ENCODE measurements around the gene SLC9A7.

The SLC9A7 gene

GRCh38 chrX:46611658-46612362 is 147.1 kb downstream of the SLC9A7 start:
- in situ Hi-C loops (cut with HindIII; ENCODE audit: low sequenced_read_pairs): no loop called here

GRCh38 chrX:46610070-46610658 is 148.8 kb downstream of the SLC9A7 start:
- in situ Hi-C loops (cut with HindIII; ENCODE audit: low sequenced_read_pairs): no loop called here

GRCh38 chrX:46607916-46608315 is 151.0 kb downstream of the SLC9A7 start:
- in situ Hi-C loops (cut with HindIII; ENCODE audit: low sequenced_read_pairs): no loop called here

DNA sequence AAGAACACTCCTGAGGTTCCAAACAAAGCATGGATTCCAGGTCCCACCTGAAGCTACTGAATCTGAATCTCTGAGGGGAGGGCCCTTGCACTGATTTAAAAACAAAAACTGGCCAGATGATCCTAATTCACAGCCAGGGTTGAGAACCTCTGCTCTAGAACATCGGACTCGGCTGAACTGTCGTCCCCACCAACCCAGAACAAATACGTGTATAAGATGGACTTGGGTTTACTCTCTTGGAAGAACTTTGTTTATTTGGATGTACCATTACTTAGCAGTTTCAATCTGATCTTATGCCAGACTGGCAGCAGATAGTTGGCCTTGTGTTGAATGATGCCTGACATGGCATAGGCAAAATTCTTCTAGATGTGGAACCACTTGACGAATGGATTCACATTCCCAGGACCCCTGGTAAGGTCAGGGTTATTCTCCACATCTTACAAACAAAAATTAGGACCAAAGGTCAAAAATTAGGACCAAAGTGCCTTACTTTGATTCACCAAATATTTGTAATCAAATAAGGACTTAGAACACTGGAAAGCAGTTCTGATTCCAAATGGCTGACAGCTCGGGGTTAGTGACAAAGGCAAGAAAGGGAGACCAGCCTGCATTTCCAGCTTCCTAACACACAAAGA is 156.3 kb downstream of the SLC9A7 start:
- in situ Hi-C loops (cut with HindIII; ENCODE audit: low sequenced_read_pairs): loop anchor here (5.0 kb wide), 1 partner anchor 35 kb away; no protein-coding TSS in a partner anchor

GRCh38 chrX:46601283-46601682 is 157.6 kb downstream of the SLC9A7 start:
- in situ Hi-C loops (cut with HindIII; ENCODE audit: low sequenced_read_pairs): loop anchor here (5.0 kb wide), 1 partner anchor 34 kb away; no protein-coding TSS in a partner anchor

- in situ Hi-C loops (cut with HindIII; ENCODE audit: low sequenced_read_pairs): no loop called here
Observed at GRCh38 chrX:46599051-46599560, 159.8 kb downstream of the SLC9A7 start.

GRCh38 chrX:46597771-46598170 is 161.1 kb downstream of the SLC9A7 start:
- in situ Hi-C loops (cut with HindIII; ENCODE audit: low sequenced_read_pairs): no loop called here

GRCh38 chrX:46597208-46597607 is 161.7 kb downstream of the SLC9A7 start:
- in situ Hi-C loops (cut with HindIII; ENCODE audit: low sequenced_read_pairs): no loop called here

DNA sequence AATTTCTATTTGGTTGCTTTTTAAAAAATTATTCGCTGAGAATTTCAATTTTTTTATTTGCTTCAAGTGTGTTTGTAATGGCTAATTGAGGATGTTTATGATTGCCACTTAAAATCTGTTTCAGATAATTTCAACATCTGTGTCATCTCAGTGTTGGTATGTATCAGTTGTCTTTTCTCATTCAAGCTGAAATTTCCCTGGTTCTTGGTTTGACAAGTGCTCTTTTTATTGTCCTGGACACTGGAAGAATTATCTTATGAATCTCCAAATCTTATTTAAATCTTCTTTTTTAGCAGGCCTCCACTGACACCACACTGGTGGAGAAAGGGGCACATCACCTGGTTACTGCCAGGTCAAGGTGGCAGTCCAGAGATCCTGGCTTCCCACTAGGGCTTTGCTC is 163.8 kb downstream of the SLC9A7 start:
- in situ Hi-C loops (cut with HindIII; ENCODE audit: low sequenced_read_pairs): no loop called here

- in situ Hi-C loops (cut with HindIII; ENCODE audit: low sequenced_read_pairs): no loop called here
Observed at GRCh38 chrX:46589977-46590723, 168.8 kb downstream of the SLC9A7 start.

GRCh38 chrX:46588263-46588662 is 170.7 kb downstream of the SLC9A7 start:
- in situ Hi-C loops (cut with HindIII; ENCODE audit: low sequenced_read_pairs): no loop called here

DNA sequence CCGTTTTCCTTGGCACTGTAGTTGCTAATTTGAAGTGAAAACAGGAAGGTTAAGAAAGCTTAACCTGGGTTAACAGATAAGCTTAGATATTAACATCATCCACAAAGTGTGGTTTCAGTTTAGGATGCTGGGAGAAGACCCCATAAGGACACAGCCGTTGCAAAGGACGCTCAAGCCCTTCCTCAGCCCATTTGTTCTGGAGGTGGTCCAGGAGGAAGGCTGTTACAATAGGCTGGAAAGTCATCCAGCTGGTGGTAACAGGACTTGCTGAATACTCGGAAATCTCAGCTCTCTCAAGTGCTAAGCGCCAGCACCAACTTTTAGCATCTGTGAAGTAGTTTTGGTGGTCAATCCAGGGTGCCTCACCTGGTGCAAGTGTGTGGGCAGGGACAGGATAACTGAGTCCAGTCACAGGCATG is 171.2 kb downstream of the SLC9A7 start:
- in situ Hi-C loops (cut with HindIII; ENCODE audit: low sequenced_read_pairs): no loop called here

DNA sequence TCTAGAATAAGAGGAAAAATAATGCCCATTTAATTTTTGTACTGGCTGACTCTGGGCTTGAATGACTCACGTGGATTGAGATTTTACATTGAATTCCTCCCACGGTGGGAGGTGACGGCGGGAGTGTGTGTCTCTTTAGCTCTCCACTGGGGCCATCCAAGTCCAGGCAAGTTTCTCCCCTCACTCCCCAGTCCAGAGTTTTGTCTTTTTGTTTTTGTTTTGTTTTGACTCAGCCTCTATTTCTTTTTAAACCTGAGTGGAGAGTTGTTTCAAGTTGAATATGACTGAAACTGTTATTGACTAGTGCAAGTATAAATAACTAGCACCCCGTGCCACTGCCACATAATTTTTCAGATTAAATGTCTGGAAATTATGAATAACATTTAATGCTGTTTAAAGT is 171.8 kb downstream of the SLC9A7 start:
- in situ Hi-C loops (cut with HindIII; ENCODE audit: low sequenced_read_pairs): no loop called here

GRCh38 chrX:46584736-46585135 is 174.2 kb downstream of the SLC9A7 start:
- in situ Hi-C loops (cut with HindIII; ENCODE audit: low sequenced_read_pairs): no loop called here

DNA sequence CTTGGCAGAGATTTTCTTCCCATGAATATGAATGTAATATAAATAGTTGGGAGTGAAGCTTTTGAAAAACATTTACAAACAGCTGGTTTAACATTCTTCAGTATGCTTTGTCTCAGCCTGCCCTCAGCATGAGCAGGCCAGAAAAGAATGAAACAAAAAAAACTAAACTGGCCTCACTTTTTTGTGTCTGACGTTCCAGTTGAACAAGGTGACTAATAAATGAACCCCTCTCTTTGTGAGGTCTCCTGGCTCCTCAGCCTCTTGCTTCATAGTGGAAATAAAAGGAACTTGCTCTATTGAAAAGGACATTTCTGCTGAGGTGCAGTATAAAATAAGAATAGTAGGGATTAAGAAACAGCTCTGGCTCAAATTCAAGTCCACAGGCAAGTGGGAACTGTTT is 176.0 kb downstream of the SLC9A7 start:
- in situ Hi-C loops (cut with HindIII; ENCODE audit: low sequenced_read_pairs): no loop called here

- in situ Hi-C loops (cut with HindIII; ENCODE audit: low sequenced_read_pairs): no loop called here
Observed at GRCh38 chrX:46582325-46582724, 176.6 kb downstream of the SLC9A7 start.

GRCh38 chrX:46580613-46581012 is 178.3 kb downstream of the SLC9A7 start:
- in situ Hi-C loops (cut with HindIII; ENCODE audit: low sequenced_read_pairs): no loop called here

GRCh38 chrX:46579250-46579649 is 179.7 kb downstream of the SLC9A7 start:
- in situ Hi-C loops (cut with HindIII; ENCODE audit: low sequenced_read_pairs): no loop called here

DNA sequence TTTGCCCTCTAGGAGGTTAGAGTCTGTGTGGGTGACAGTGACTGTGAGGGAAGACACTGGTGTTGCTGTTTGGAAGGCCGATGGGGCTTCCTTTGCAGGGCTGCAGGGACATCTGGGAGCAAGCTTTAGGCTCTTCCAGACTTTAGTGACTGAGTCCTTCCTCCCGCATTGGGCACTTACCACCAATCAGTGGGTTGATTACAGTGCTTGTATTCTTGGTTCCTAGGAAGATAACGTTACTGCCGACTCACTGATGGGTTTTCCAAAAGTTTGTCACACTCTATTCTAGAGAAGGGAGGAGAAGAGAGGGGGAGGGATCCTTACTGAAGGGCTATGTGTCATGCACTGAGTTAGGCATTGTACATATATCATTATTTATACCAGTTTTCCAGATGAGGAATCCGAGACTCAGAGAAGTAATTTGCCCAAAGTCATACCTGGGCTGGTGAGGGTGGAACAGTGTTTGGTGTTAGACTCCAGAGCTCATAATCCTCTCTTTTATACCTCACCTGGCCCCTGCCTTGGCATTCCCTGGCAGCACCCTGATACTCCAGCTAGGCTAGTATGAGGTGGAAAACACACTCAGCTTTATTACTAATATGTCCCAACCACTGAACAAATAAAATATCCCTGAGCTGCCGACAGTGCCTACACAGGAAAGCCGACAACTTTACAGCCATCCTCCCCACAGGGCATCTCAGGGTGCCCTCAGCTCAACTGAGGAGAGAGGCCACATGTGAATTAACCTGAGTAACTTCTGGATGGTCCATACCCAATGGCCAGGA is 181.5 kb downstream of the SLC9A7 start:
- in situ Hi-C loops (cut with HindIII; ENCODE audit: low sequenced_read_pairs): no loop called here

DNA sequence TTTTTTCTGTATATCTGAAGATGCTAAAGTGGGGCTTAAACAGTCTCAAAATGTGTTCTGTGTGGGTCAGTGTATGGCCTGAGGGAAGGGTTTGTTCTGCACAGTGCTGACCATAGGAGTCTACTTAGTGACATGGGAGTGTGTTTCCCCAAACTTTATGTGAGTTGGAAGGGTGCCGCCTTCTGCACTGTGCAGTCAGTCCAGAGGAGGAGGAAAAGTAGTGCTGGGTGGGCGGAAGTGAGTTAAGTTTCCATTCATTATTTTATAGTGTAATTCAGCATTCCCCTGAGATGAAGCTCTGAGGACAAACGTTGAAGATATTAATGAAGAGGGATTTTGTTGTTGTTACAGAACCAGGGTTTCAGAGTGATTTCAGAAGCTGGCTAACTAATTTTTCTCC is 182.5 kb downstream of the SLC9A7 start:
- in situ Hi-C loops (cut with HindIII; ENCODE audit: low sequenced_read_pairs): no loop called here

All from endothelial cell of hepatic sinusoid (primary cell).